Stomach (tissue), 4 donors: Measurements from ENCODE around the gene ITPR2.

Source experiments
- CTCF ChIP-seq, 7 experiments: fragments of 450-650 bp in 4 of 7; fragments of 200-600 bp in 3 of 7; sonication (generic) in 3 of 7; IDR thresholded peaks; one replicate each; pipeline ENCODE4 v1.5.1; 2016 to 2019; ENCODE audit warnings: antibody characterized with exemption in 7 of 7, control low read depth in 2 of 7, mild to moderate bottlenecking in 1 of 7
- POLR2A ChIP-seq, 4 donors: fragments of 450-650 bp; IDR thresholded peaks; one replicate each; pipeline ENCODE4 v1.6.1; 2016; ENCODE audit warnings: antibody characterized with exemption in 4 of 4, control low read depth in 2 of 4, mild to moderate bottlenecking in 1 of 4, moderate library complexity in 1 of 4
- POLR2AphosphoS5 ChIP-seq, 3 donors: sonication (generic); formaldehyde crosslinking; IDR thresholded peaks; one replicate each; pipeline ENCODE4 v1.6.1; 2016; ENCODE audit warnings: antibody characterized with exemption in 3 of 3

GRCh38 chr12:26535826-26536225 lies 297.2 kb downstream of the ITPR2 start:
- TF ChIP-seq CTCF (IDR thresholded peaks at IDR 0.05) (no peak), POLR2A (IDR thresholded peaks at IDR 0.05) (no peak), POLR2AphosphoS5 (IDR thresholded peaks at IDR 0.05) (no peak)
